ENCODE measurements around the gene VSTM2B. TPM values are rescaled to one million over a fixed set of nuclear protein-coding genes. Genes with fewer than 3 reads are reported as not detected.
"Not testable (repeated sequence)": the region's sequence is repeated elsewhere in the genome, so short reads cannot be mapped to it uniquely, and the experiment has no call there.

Gene VSTM2B
- total RNA-seq, 1 experiment from 2014 or later, result not detected

DNA sequence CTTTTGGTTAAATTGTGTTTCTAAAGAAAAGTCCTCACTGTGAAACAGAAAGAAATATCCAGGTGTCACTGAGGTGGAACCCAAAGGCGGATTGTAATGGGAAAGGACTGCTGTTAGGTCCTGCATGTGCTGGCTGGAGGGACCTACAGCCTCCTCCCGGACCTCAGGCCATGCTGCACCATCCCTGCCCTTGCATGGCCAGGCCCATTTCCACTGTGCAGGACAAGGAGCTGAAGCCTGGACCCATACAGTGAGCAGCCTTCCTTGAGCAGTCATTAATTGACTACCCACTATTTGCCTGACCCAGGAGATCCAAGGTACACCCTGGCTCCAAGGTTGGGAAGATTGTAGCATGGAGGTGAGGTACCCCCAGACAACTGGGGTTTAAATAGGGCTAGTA, 17.6 kb downstream of the VSTM2B start:
- no peaks in the 10 kb centered on the region for H3K4me1 ChIP-seq (ENCODE audit: control insufficient read depth, insufficient read depth, low read length)
- H3K4me3 ChIP-seq (ENCODE audit: low read depth in 2 of 2, low read length in 2 of 2), result no peak overlapping the region
- intact Hi-C loops (cut with micrococcal nuclease; ENCODE audit: unreplicated experiment), result no loop called here
- H3K27me3 ChIP-seq (ENCODE audit: control insufficient read depth, insufficient read depth, low read length), result no peaks in the 10 kb centered on the region
- POLR2A ChIA-PET, result no interaction called here
- BruUV-seq (replicated peaks), result no TSS peak
- CTCF ChIA-PET, result no interaction called here
- in situ Hi-C loops (cut with HindIII; ENCODE audit: low pct_unique_long_range_greater_than_20kb, low sequenced_read_pairs), result no loop called here
- H3K27ac ChIP-seq (ENCODE audit: low read length), result no peak overlapping the region
- no peaks in the 10 kb centered on the region for H3K36me3 ChIP-seq (ENCODE audit: control insufficient read depth, insufficient read depth, low read length)
- DNase-seq (ENCODE audit: low read depth, low spot score), result no peak
- ATAC-seq, result no peak
- TF ChIP-seq TCF7L2 (IDR thresholded peaks at IDR 0.05; ENCODE audit: low read depth, low read length), result no peak
- no peak for TF ChIP-seq POLR2AphosphoS5 (IDR thresholded peaks at IDR 0.05; ENCODE audit: low read depth, low read length)
- TF ChIP-seq SIN3A (IDR thresholded peaks at IDR 0.05; ENCODE audit: borderline replicate concordance, insufficient read depth, low read depth, low read length), result no peak
- TF ChIP-seq, protein P1, sequence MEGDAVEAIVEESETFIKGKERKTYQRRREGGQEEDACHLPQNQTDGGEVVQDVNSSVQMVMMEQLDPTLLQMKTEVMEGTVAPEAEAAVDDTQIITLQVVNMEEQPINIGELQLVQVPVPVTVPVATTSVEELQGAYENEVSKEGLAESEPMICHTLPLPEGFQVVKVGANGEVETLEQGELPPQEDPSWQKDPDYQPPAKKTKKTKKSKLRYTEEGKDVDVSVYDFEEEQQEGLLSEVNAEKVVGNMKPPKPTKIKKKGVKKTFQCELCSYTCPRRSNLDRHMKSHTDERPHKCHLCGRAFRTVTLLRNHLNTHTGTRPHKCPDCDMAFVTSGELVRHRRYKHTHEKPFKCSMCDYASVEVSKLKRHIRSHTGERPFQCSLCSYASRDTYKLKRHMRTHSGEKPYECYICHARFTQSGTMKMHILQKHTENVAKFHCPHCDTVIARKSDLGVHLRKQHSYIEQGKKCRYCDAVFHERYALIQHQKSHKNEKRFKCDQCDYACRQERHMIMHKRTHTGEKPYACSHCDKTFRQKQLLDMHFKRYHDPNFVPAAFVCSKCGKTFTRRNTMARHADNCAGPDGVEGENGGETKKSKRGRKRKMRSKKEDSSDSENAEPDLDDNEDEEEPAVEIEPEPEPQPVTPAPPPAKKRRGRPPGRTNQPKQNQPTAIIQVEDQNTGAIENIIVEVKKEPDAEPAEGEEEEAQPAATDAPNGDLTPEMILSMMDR (IDR thresholded peaks at IDR 0.05), result no peak
- TF ChIP-seq, protein P2, sequence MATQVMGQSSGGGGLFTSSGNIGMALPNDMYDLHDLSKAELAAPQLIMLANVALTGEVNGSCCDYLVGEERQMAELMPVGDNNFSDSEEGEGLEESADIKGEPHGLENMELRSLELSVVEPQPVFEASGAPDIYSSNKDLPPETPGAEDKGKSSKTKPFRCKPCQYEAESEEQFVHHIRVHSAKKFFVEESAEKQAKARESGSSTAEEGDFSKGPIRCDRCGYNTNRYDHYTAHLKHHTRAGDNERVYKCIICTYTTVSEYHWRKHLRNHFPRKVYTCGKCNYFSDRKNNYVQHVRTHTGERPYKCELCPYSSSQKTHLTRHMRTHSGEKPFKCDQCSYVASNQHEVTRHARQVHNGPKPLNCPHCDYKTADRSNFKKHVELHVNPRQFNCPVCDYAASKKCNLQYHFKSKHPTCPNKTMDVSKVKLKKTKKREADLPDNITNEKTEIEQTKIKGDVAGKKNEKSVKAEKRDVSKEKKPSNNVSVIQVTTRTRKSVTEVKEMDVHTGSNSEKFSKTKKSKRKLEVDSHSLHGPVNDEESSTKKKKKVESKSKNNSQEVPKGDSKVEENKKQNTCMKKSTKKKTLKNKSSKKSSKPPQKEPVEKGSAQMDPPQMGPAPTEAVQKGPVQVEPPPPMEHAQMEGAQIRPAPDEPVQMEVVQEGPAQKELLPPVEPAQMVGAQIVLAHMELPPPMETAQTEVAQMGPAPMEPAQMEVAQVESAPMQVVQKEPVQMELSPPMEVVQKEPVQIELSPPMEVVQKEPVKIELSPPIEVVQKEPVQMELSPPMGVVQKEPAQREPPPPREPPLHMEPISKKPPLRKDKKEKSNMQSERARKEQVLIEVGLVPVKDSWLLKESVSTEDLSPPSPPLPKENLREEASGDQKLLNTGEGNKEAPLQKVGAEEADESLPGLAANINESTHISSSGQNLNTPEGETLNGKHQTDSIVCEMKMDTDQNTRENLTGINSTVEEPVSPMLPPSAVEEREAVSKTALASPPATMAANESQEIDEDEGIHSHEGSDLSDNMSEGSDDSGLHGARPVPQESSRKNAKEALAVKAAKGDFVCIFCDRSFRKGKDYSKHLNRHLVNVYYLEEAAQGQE (IDR thresholded peaks at IDR 0.05; ENCODE audit: insufficient read depth in 1 of 2, low read depth in 2 of 2, low read length in 1 of 2), result no peak
- no peaks in the 10 kb centered on the region for H3K9me3 ChIP-seq (ENCODE audit: control insufficient read depth, insufficient read depth, low read depth, low read length)

DNA sequence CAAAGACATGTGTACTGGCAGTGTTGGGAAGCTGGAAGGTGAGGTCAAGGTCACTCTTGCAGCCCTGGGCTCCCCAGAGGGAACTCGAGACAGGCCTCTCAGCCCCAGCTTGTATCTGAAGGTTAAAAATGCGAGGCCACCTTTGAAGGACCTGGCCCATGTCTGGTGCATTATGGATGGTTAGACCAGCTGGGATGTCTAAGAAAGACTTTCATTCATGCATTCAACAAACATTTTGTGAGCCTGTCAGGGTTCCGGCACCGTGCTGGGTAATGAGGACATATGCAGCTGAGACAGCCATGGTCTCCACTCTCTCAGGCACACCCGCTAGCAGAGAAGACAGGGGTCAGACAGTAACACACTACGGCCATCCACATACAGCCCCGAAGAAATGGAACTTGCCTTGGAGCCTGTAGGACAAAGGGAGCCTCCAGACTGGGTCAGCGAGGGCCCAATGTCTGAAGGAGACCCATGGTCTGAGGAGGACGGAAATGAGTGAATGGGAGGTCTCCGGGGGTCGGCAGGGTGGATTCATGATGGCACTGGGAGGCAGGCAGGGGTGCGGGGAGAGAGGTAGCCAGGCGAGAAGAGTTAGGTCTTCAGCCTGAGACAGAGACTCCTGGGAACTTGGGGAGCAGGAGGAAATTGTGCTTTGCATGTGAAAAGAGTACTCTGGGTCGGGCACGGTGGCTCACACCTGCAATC, 19.0 kb downstream of the VSTM2B start:
- ChIA-PET CTCF (no interaction called here), POLR2A (no interaction called here)
- Histone ChIP-seq H3K27ac (ENCODE audit: low read length) (no peak overlapping the region), H3K27me3 (ENCODE audit: control insufficient read depth, insufficient read depth, low read length) (no peaks in the 10 kb centered on the region), H3K36me3 (ENCODE audit: control insufficient read depth, insufficient read depth, low read length) (no peaks in the 10 kb centered on the region), H3K9me3 (ENCODE audit: control insufficient read depth, insufficient read depth, low read depth, low read length) (no peaks in the 10 kb centered on the region), H3K4me3 (ENCODE audit: low read depth in 2 of 2, low read length in 2 of 2) (no peak overlapping the region), H3K4me1 (ENCODE audit: control insufficient read depth, insufficient read depth, low read length) (no peaks in the 10 kb centered on the region)
- DNase-seq (ENCODE audit: low read depth, low spot score) (no peak), ATAC-seq (no peak)
- BruUV-seq (replicated peaks), result no TSS peak
- intact Hi-C loops (cut with micrococcal nuclease; ENCODE audit: unreplicated experiment), result no loop called here
- in situ Hi-C loops (cut with HindIII; ENCODE audit: low pct_unique_long_range_greater_than_20kb, low sequenced_read_pairs), result no loop called here
- TF ChIP-seq, protein P2 (IDR thresholded peaks at IDR 0.05; ENCODE audit: insufficient read depth in 1 of 2, low read depth in 2 of 2, low read length in 1 of 2), result no peak

DNA sequence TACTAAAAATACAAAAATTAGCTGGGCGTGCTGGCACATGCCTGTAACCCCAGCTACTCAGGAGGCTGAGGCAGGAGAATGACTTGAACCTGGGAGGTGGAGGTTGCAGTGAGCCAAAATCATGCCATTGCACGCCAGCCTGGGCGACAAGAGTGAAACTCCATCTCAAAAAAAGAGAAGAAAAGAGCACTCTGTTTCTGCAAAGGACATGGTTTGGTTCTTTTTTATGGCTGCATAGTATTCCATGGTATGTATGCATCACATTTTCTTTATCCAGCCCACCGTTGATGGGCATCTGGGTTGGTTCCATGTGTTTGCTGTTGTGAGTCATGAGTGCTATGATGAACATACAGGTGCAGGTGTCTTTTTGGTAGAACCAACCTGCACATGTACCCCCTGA, 19.7 kb downstream of the VSTM2B start:
- H3K36me3 ChIP-seq (ENCODE audit: control insufficient read depth, insufficient read depth, low read length); H3K27ac ChIP-seq (ENCODE audit: low read length); POLR2A ChIA-PET; BruUV-seq (replicated peaks); H3K4me3 ChIP-seq (ENCODE audit: low read depth in 2 of 2, low read length in 2 of 2); H3K9me3 ChIP-seq (ENCODE audit: control insufficient read depth, insufficient read depth, low read depth, low read length); CTCF ChIA-PET; ATAC-seq; DNase-seq (ENCODE audit: low read depth, low spot score); H3K4me1 ChIP-seq (ENCODE audit: control insufficient read depth, insufficient read depth, low read length); intact Hi-C loops (cut with micrococcal nuclease; ENCODE audit: unreplicated experiment); in situ Hi-C loops (cut with HindIII; ENCODE audit: low pct_unique_long_range_greater_than_20kb, low sequenced_read_pairs); H3K27me3 ChIP-seq (ENCODE audit: control insufficient read depth, insufficient read depth, low read length): not testable (repeated sequence)
